ENCODE results near the gene SLC27A4. TPM values are rescaled to one million over a fixed set of nuclear protein-coding genes. Genes with fewer than 3 reads are reported as not detected.

SLC27A4 gene
- total and polyA plus RNA-seq, 4 donors: 6.8 to 29.7 (median 24.2) TPM

DNA sequence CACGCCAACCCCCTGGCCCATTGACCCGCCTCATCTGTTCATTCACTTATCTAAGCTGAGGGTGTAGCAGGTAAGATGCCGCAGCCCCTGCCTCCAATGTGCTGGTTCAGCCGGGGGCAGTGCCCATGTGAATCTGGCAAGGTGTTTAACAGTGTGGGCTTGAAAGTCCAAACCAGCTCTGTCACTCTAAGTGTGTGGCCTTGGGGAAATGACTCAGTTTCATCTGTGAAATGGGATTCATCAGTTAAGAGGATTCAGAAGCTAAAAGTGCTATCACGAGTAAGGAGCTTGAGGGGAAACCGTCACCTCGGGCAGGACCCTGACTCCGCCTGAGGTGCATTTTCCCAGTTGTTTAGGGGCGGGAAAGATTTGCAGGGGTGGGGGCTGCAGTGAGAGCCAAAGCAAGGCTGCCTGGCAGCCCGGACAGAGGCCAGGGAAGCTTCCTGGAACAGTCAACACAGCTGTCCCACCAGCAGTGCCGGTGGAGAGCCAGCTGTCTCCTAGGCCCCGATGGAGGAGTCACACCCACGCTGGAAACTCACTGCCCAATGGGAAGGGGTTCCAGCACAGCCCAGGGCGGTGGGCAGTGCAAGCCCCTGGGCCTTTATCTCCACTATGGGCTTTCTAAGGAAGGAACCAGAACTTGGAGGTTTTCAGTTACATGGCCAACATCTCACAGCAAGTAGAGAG, 21.1 kb downstream of the SLC27A4 start:
- peak; percentile 23 for ATAC-seq (ENCODE audit: insufficient read depth, low FRiP score)
- 50 to 63% methylated on average over 14 of the region's 14 CpGs for WGBS, 2 donors
- H3K9ac ChIP-seq (ENCODE audit: insufficient read depth in 1 of 2, low read length in 2 of 2): no peak overlapping the region

GRCh38 chr9:128361986-128362646, 21.8 kb downstream of the SLC27A4 start:
- Histone ChIP-seq H3K27me3 (ENCODE audit: control insufficient read depth in 3 of 3, insufficient read depth in 3 of 3, low read length in 2 of 3) (no peaks in the 10 kb centered on the region), H3K9ac (ENCODE audit: insufficient read depth in 1 of 2, low read length in 2 of 2) (no peak overlapping the region), H3K4me1 (ENCODE audit: control insufficient read depth in 5 of 5, insufficient read depth in 5 of 5, low read length in 5 of 5) (peaks cover 0 to 18% (median 2%) of the 10 kb centered on the region in 5 donors), H3K4me3 (peak overlapping the region; percentile 54), H3K9me3 (ENCODE audit: control insufficient read depth in 4 of 4, insufficient read depth in 3 of 4, low read length in 3 of 4) (no peaks in the 10 kb centered on the region), H3K27ac (ENCODE audit: low read depth in 1 of 2, low read length in 1 of 2) (peak overlapping the region in 1 of 2 donors; percentile 79), H3K36me3 (ENCODE audit: control insufficient read depth in 4 of 4, insufficient read depth in 4 of 4, low read length in 4 of 4) (peaks cover 0 to 6% (median under 1%) of the 10 kb centered on the region in 4 donors)
- peak; percentile 87 to 90 (median 89) for DNase-seq
- peak; percentile 82 for ATAC-seq (ENCODE audit: insufficient read depth, low FRiP score)
- WGBS, 2 donors: 9 to 10% methylated on average over 20 of the region's 20 CpGs
- peak; percentile 91 for TF ChIP-seq CTCF (IDR thresholded peaks at IDR 0.05; ENCODE audit: control extremely low read depth, extremely low read depth)

More for the DNA sequence above, 21.1 kb downstream of the SLC27A4 start:
- TF ChIP-seq CTCF (IDR thresholded peaks at IDR 0.05; ENCODE audit: control extremely low read depth, extremely low read depth): no peak
- no peak overlapping the region for H3K4me3 ChIP-seq
- H3K27me3 ChIP-seq (ENCODE audit: control insufficient read depth in 3 of 3, insufficient read depth in 3 of 3, low read length in 2 of 3): no peaks in the 10 kb centered on the region
- peak overlapping the region in 1 of 2 donors; percentile 79 for H3K27ac ChIP-seq (ENCODE audit: low read depth in 1 of 2, low read length in 1 of 2)
- no peaks in the 10 kb centered on the region for H3K9me3 ChIP-seq (ENCODE audit: control insufficient read depth in 4 of 4, insufficient read depth in 3 of 4, low read length in 3 of 4)
- no peak for DNase-seq
- peaks cover 0 to 18% (median 2%) of the 10 kb centered on the region in 5 donors for H3K4me1 ChIP-seq (ENCODE audit: control insufficient read depth in 5 of 5, insufficient read depth in 5 of 5, low read length in 5 of 5)
- H3K36me3 ChIP-seq (ENCODE audit: control insufficient read depth in 4 of 4, insufficient read depth in 4 of 4, low read length in 4 of 4): peaks cover 0 to 6% (median under 1%) of the 10 kb centered on the region in 4 donors

- 82 to 89% methylated on average over 3 of the region's 3 CpGs for WGBS, 2 donors
Observed at GRCh38 chr9:128362774-128363173, 22.4 kb downstream of the SLC27A4 start.

More at GRCh38 chr9:128362774-128363173, 22.4 kb downstream of the SLC27A4 start:
- Histone ChIP-seq H3K9me3 (ENCODE audit: control insufficient read depth in 4 of 4, insufficient read depth in 3 of 4, low read length in 3 of 4) (no peaks in the 10 kb centered on the region), H3K36me3 (ENCODE audit: control insufficient read depth in 4 of 4, insufficient read depth in 4 of 4, low read length in 4 of 4) (peaks cover 0 to 6% (median under 1%) of the 10 kb centered on the region in 4 donors), H3K9ac (ENCODE audit: insufficient read depth in 1 of 2, low read length in 2 of 2) (no peak overlapping the region), H3K4me3 (no peak overlapping the region), H3K27ac (ENCODE audit: low read depth in 1 of 2, low read length in 1 of 2) (peak overlapping the region in 1 of 2 donors; percentile 24), H3K4me1 (ENCODE audit: control insufficient read depth in 5 of 5, insufficient read depth in 5 of 5, low read length in 5 of 5) (peaks cover 0 to 18% (median 2%) of the 10 kb centered on the region in 5 donors), H3K27me3 (ENCODE audit: control insufficient read depth in 3 of 3, insufficient read depth in 3 of 3, low read length in 2 of 3) (no peaks in the 10 kb centered on the region)
- TF ChIP-seq CTCF (IDR thresholded peaks at IDR 0.05; ENCODE audit: control extremely low read depth, extremely low read depth): no peak
- DNase-seq (no peak), ATAC-seq (ENCODE audit: insufficient read depth, low FRiP score) (no peak)

Measured in lung (tissue), 12 donors.